Osteocyte (in vitro differentiated cells): ENCODE results near the gene RAB37. TPM values are rescaled to one million over a fixed set of nuclear protein-coding genes. Genes with fewer than 3 reads are reported as not detected.
A peak's percentile ranks its signal among the peaks of the same experiment; 100 is the strongest.

Experiments used
- DNase-seq: peaks from one replicate; pipeline ENCODE4 v3.0.0; 2021; ENCODE audit warnings: mixed read lengths; ENCODE audit not compliant: unreplicated experiment; ENCODE audit errors: extremely low spot score
- H3K27ac Mint-ChIP-seq: one replicate; pipeline ENCODE4 v1.8.0; 2021; ENCODE audit warnings: mild to moderate bottlenecking, mixed read lengths; ENCODE audit not compliant: unreplicated experiment
- H3K27me3 Mint-ChIP-seq: one replicate; pipeline ENCODE4 v1.8.0; 2021; ENCODE audit warnings: mixed read lengths; ENCODE audit not compliant: unreplicated experiment
- H3K36me3 Mint-ChIP-seq: one replicate; pipeline ENCODE4 v1.8.0; 2021; ENCODE audit warnings: mixed read lengths; ENCODE audit not compliant: unreplicated experiment
- H3K4me1 Mint-ChIP-seq: one replicate; pipeline ENCODE4 v1.8.0; 2021; ENCODE audit warnings: mixed read lengths; ENCODE audit not compliant: unreplicated experiment
- H3K4me3 Mint-ChIP-seq: one replicate; pipeline ENCODE4 v1.8.0; 2021; ENCODE audit warnings: mild to moderate bottlenecking, moderate library complexity, mixed read lengths; ENCODE audit not compliant: unreplicated experiment
- H3K9me3 Mint-ChIP-seq: one replicate; pipeline ENCODE4 v1.8.0; 2021; ENCODE audit warnings: mixed read lengths; ENCODE audit not compliant: unreplicated experiment
- total RNA-seq: library from RNA; stranded (reverse); gene quantifications from 2 replicates; pipeline ENCODE4 v1.2.1, GENCODE V29; 2021
- TF ChIP-seq, protein P1 (sequence below): fragments of 200-600 bp; sonication (generic); IDR thresholded peaks from 2 replicates; pipeline ENCODE4 v1.5.0; 2021; ENCODE audit warnings: antibody characterized with exemption, mild to moderate bottlenecking, moderate library complexity

The RAB37 gene
- total RNA-seq, 1 donor from 2014 or later: not detected

DNA sequence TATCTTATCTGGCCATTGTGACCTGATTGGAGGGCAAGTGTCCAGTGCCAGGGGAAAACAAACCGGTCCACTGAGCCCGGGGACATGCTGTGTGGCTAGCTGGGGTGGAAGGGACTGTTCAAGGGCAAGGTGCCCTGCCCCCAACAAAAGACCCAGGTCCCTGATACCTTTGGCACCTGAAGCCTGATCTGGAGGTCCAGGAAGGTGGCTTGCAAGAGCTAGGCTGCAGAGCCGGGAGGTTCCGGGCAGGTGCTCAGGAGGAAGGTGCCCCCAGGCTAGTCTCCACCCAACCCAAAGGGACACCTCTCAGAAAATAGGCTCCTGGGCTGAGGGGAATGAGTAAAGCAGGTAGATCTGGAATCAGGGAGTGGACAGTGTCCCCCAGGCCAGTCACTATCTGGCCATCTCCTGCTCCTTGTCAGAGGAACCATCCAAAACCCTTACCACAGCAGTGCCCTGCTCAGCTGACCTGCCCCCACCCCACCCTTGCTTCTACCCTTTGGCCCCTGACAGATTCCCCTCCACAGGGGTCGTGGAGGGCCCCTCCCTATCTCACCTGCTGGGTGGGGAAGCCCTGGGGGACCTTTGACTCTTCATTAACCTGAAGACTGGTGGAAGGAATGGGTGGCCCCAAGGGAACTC lies 32.9 kb downstream of the RAB37 start:
- Mint-ChIP-seq H3K9me3 (no peaks in the 10 kb centered on the region), H3K27me3 (no peaks in the 10 kb centered on the region), H3K4me1 (peaks cover 49% of the 10 kb centered on the region), H3K27ac (peak overlapping the region; percentile 41), H3K36me3 (peaks cover 33% of the 10 kb centered on the region), H3K4me3 (no peak overlapping the region)
- no peak for DNase-seq
- TF ChIP-seq, protein P1, sequence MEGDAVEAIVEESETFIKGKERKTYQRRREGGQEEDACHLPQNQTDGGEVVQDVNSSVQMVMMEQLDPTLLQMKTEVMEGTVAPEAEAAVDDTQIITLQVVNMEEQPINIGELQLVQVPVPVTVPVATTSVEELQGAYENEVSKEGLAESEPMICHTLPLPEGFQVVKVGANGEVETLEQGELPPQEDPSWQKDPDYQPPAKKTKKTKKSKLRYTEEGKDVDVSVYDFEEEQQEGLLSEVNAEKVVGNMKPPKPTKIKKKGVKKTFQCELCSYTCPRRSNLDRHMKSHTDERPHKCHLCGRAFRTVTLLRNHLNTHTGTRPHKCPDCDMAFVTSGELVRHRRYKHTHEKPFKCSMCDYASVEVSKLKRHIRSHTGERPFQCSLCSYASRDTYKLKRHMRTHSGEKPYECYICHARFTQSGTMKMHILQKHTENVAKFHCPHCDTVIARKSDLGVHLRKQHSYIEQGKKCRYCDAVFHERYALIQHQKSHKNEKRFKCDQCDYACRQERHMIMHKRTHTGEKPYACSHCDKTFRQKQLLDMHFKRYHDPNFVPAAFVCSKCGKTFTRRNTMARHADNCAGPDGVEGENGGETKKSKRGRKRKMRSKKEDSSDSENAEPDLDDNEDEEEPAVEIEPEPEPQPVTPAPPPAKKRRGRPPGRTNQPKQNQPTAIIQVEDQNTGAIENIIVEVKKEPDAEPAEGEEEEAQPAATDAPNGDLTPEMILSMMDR: no peak

DNA sequence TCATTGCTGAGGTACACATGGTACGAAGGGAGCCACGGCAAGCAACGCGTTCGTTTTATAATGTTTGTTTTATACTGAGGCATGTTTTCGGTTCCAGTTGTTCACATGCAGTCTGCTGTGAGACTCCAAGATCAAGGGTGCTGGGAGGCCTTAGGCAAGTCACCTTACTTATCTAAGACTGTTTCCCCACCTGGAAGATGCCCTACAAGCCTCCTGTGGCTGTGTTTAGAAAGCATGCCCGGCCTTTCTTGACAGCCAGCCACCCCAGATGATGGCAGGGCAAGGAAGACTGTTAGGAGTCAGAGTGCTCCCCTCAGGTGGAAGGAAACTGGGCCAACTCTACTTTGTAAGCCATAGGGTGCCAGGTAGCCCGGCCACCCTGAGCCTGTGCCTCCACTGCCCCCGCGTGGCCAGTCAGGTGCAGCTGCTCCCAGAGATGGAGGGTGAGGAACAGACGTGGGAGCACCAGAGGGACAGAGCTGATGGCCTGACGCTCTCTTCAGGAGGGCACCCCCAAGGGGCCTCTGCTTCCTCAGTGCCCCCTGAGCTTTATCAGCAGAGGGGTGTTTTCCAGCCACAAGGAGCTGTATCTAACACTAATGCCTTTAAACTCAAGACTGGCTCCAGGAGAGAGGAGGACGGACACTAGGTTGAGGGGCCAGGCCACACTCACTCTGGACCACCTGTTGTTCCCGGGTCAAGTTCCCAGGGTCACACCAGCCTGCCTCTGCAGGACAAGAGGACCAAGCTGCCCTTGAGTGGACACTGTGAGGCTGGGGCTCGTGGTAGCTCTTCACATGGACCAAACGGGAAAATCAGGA lies 33.7 kb downstream of the RAB37 start:
- TF ChIP-seq, protein P1: peak; percentile 79
- no peak for DNase-seq

DNA sequence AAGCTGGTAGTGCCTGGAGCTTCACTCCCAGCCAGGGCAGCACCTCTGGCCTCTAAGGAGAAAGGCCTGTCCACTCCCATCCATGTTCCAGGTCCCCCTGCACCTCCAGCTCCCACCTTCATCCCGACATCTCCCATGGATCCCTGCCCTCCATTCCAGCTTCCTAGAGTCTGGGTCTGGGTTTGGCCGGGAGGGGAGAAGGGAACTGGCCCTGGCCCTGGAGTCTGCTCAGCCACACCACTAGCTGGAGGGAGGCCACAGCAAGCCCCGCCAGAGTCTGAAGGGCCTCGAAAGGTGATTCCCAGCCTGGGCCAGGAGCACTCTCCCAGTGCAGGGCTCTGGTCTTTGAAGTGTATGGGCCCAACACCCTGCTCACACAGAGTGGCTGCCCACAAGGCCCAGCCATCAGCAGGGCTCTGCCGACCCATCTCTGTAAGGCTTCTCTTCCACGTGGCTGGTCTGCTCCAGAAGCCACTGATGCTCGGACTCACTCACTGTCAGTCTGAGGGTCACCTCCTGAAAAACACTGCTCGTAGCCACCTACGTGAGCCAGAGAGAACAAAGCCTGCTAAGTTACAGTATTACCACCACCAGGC lies 34.4 kb downstream of the RAB37 start:
- Mint-ChIP-seq H3K36me3 (peaks cover 26% of the 10 kb centered on the region), H3K9me3 (no peaks in the 10 kb centered on the region), H3K27me3 (no peaks in the 10 kb centered on the region), H3K4me3 (no peak overlapping the region), H3K27ac (no peak overlapping the region), H3K4me1 (peaks cover 55% of the 10 kb centered on the region)
- TF ChIP-seq, protein P1: no peak
- DNase-seq: no peak

More for the DNA sequence above, 33.7 kb downstream of the RAB37 start:
- peaks cover 51% of the 10 kb centered on the region for H3K4me1 Mint-ChIP-seq
- no peaks in the 10 kb centered on the region for H3K9me3 Mint-ChIP-seq
- H3K27me3 Mint-ChIP-seq: no peaks in the 10 kb centered on the region
- peaks cover 31% of the 10 kb centered on the region for H3K36me3 Mint-ChIP-seq
- H3K27ac Mint-ChIP-seq: peak overlapping the region; percentile 41
- no peak overlapping the region for H3K4me3 Mint-ChIP-seq

DNA sequence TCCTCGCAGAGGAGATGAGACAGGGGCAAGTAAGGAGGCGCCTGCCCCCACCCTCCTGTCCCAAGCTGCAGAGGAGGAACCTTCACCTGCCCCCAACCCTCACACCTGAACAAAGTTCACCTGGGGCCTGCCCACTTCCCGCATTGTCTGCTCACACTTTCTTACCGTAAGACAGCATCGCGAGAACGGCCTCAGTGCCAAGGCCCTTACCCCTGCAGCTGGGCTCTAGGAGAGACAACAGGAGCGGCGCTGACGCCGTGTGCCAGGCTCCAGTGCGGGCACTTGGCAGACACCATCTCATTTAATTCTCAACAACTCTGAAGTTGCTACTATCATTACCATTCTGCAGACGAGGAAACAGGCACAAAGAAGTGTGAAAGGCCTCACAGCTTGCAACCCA lies 35.0 kb downstream of the RAB37 start:
- Mint-ChIP-seq H3K27me3 (no peaks in the 10 kb centered on the region), H3K9me3 (no peaks in the 10 kb centered on the region), H3K36me3 (peaks cover 25% of the 10 kb centered on the region), H3K4me3 (no peak overlapping the region), H3K27ac (peak overlapping the region; percentile 31), H3K4me1 (peaks cover 56% of the 10 kb centered on the region)
- no peak for DNase-seq
- TF ChIP-seq, protein P1: no peak

DNA sequence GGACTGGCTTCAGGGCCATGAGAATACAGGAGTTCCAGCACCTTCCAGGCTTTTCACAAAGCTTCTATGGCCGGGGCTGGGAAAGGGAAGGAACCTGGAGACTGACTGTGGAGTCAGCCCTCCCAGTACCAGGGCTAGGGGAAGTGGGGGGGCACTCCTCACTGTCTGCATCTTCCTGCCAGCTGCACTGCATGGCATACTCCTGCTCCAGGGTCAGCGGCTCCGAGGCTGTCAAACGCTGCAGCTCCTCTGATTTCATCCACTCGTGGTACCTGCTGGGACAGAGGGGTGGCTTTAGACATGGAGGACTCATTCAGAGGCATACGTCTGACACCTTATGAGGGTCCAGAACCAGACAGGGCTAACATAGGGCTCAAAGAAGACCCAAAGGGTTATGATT lies 36.4 kb downstream of the RAB37 start:
- no peaks in the 10 kb centered on the region for H3K27me3 Mint-ChIP-seq
- peaks cover 21% of the 10 kb centered on the region for H3K36me3 Mint-ChIP-seq
- H3K4me1 Mint-ChIP-seq: peaks cover 53% of the 10 kb centered on the region
- peak overlapping the region; percentile 76 for H3K27ac Mint-ChIP-seq
- TF ChIP-seq, protein P1: no peak
- H3K4me3 Mint-ChIP-seq: peak overlapping the region; percentile 34
- no peak for DNase-seq
- H3K9me3 Mint-ChIP-seq: no peaks in the 10 kb centered on the region
